Keratinocyte (primary cell): Measurements from ENCODE around the gene GRK1. TPM values are rescaled to one million over a fixed set of nuclear protein-coding genes. Genes with fewer than 3 reads are reported as not detected.

Source experiments
- DNase-seq: peaks from one replicate; pipeline ENCODE4 v3.0.0-alpha.2; 2011; ENCODE audit warnings: low read depth, missing footprints, low spot score
- FAIRE-seq: peaks from 2 replicates; lab custom pipeline; 2011; peaks lifted over from hg19 to GRCh38; lab: Jason Lieb, UNC
- H2AFZ ChIP-seq: 2 replicates; pipeline ENCODE4 v1.6.0; 2012; ENCODE audit warnings: low read length, control low read depth, inconsistent platforms; ENCODE audit not compliant: control insufficient read depth
- H3K27ac ChIP-seq: 2 replicates; pipeline ENCODE4 v1.5.1; 2011; ENCODE audit warnings: low read length; ENCODE audit not compliant: control insufficient read depth, insufficient read depth
- H3K27me3 ChIP-seq: 3 replicates; pipeline ENCODE4 v1.6.0; 2011; ENCODE audit warnings: low read length; ENCODE audit not compliant: control insufficient read depth, insufficient read depth; ENCODE audit errors: extremely low read depth
- H3K36me3 ChIP-seq, 2 experiments: 2 replicates in 1 of 2; 3 replicates in 1 of 2; pipeline ENCODE4 v1.5.1; 2011; ENCODE audit warnings: low read length in 2 of 2, mild to moderate bottlenecking in 1 of 2; ENCODE audit not compliant: control insufficient read depth in 2 of 2, insufficient read depth in 2 of 2; ENCODE audit errors: extremely low read depth in 1 of 2
- H3K4me1 ChIP-seq: 3 replicates; pipeline ENCODE4 v1.5.1; 2011; ENCODE audit warnings: low read length; ENCODE audit not compliant: control insufficient read depth, insufficient read depth; ENCODE audit errors: extremely low read depth
- H3K4me2 ChIP-seq: 3 replicates; pipeline ENCODE4 v1.6.0; 2011; ENCODE audit warnings: low read depth, low read length; ENCODE audit not compliant: control insufficient read depth, insufficient read depth; ENCODE audit errors: extremely low read depth
- H3K4me3 ChIP-seq, 3 experiments: fragments of 200-600 bp in 1 of 3; sonication (generic) in 1 of 3; 2 replicates in 2 of 3; 3 replicates in 1 of 3; pipeline ENCODE4 v1.5.1; 2011 to 2016; ENCODE audit warnings: low read length in 3 of 3, mild to moderate bottlenecking in 3 of 3, control low read depth in 2 of 3, inconsistent platforms in 1 of 3, low read depth in 1 of 3, mixed read lengths in 1 of 3, mixed run types in 1 of 3, moderate library complexity in 1 of 3; ENCODE audit not compliant: control insufficient read depth in 2 of 3, insufficient read depth in 2 of 3; ENCODE audit errors: extremely low read depth in 1 of 3
- H3K79me2 ChIP-seq: 2 replicates; pipeline ENCODE4 v1.6.0; 2012; ENCODE audit warnings: low read length; ENCODE audit not compliant: control insufficient read depth, insufficient read depth
- H3K9ac ChIP-seq: 3 replicates; pipeline ENCODE4 v1.6.0; 2011; ENCODE audit warnings: low read length; ENCODE audit not compliant: control insufficient read depth, insufficient read depth; ENCODE audit errors: extremely low read depth
- H3K9me1 ChIP-seq: 3 replicates; pipeline ENCODE4 v1.6.0; 2011; ENCODE audit warnings: low read length; ENCODE audit not compliant: control insufficient read depth, insufficient read depth; ENCODE audit errors: extremely low read depth
- H3K9me3 ChIP-seq: 2 replicates; pipeline ENCODE4 v1.5.1; 2012; ENCODE audit warnings: low read depth, low read length; ENCODE audit not compliant: control insufficient read depth
- H4K20me1 ChIP-seq: 3 replicates; pipeline ENCODE4 v1.6.0; 2011; ENCODE audit warnings: low read length; ENCODE audit not compliant: control insufficient read depth, insufficient read depth; ENCODE audit errors: extremely low read depth
- CTCF ChIP-seq, 3 experiments: IDR thresholded peaks in 1 of 3; conservative IDR thresholded peaks in 1 of 3; optimal IDR thresholded peaks in 1 of 3; 2 replicates in 2 of 3; 3 replicates in 1 of 3; pipeline versions ENCODE3 to v1.5.1; 2011; ENCODE audit warnings: low read length in 3 of 3, mild to moderate bottlenecking in 3 of 3, moderate library complexity in 2 of 3, control low read depth in 1 of 3, inconsistent platforms in 1 of 3; ENCODE audit not compliant: insufficient read depth in 2 of 3; ENCODE audit errors: extremely low read depth in 1 of 3
- EZH2 ChIP-seq: IDR thresholded peaks from one replicate; pipeline ENCODE4 v1.6.1; 2012; ENCODE audit warnings: inconsistent platforms, mild to moderate bottlenecking, low read length, moderate library complexity
- dilution Hi-C: fragments of 300-500 bp; cut with MboI; formaldehyde crosslinking; loops from one replicate; pipeline ENCODE4 v1.7.0; 2020; ENCODE audit warnings: low sequenced_read_pairs; ENCODE audit not compliant: extremely low pct_ligation_motif_present
- polyA plus RNA-seq, 5 experiments: library from polyadenylated mRNA; depleted of rRNA in 3 of 5; stranded (reverse) in 3 of 5; stranded (forward) in 1 of 5; unstranded in 1 of 5; fragments of >200 nt; gene quantifications; 1 replicate in 1 of 5; 2 replicates in 3 of 5; 3 replicates in 1 of 5; pipeline versions ENCODE4 v1.2.1 to v1.2.3, GENCODE V29; 2011 to 2012; ENCODE audit warnings: missing spikeins in 2 of 5, low read depth in 1 of 5, low replicate concordance in 1 of 5

The GRK1 gene
- polyA plus RNA-seq, 1 donor (not counting 4 experiments of a cell fraction or from before 2014, with no cell fraction given), result not detected

GRCh38 chr13:113642563-113642962 lies 24.5 kb upstream of the GRK1 start:
- Histone ChIP-seq H3K27me3 (no peaks in the 10 kb centered on the region), H3K4me1 (peaks cover 2% of the 10 kb centered on the region), H3K36me3 (peaks cover 14 to 27% of the 10 kb centered on the region in 2 experiments), H4K20me1 (no peaks in the 10 kb centered on the region), H2AFZ (no peak overlapping the region), H3K9ac (no peak overlapping the region), H3K27ac (no peak overlapping the region), H3K79me2 (no peaks in the 10 kb centered on the region), H3K4me3 (no peak overlapping the region), H3K9me3 (peaks cover 2% of the 10 kb centered on the region), H3K4me2 (no peak overlapping the region), H3K9me1 (no peaks in the 10 kb centered on the region)
- FAIRE-seq (no peak), DNase-seq (no peak)
- TF ChIP-seq EZH2 (no peak), CTCF (optimal IDR thresholded peaks at IDR 0.05 in 1 of 3, IDR thresholded peaks at IDR 0.05 in 1 of 3, conservative IDR thresholded peaks at IDR 0.05 in 1 of 3; ENCODE audit: extremely low read depth in 1 of 3, insufficient read depth in 2 of 3, low read length in 3 of 3) (no peak)
- dilution Hi-C loops, result no loop called here

DNA sequence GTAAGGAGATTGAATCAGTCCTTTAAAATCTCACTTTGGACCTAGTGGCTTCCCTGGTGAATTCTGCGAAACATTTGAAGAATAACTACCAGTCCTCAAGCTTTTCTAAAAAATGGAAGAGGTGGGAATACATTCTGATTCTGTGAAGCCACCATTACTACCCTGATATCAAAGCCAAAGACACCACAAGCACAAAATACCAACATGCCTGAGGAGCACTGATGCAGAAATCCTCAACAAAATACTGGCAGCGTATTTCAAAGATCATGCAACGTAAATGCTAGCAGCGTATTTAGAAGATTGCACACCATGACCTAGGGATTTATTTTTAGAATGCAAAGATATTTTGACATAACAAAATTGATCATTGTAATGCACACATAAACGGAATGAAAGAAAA lies 23.4 kb upstream of the GRK1 start:
- H4K20me1 ChIP-seq, result no peaks in the 10 kb centered on the region
- H3K9ac ChIP-seq, result no peak overlapping the region
- DNase-seq (no peak), FAIRE-seq (no peak)
- H3K36me3 ChIP-seq, result peaks cover 10 to 20% of the 10 kb centered on the region in 2 experiments
- H3K27me3 ChIP-seq, result no peaks in the 10 kb centered on the region
- H3K4me3 ChIP-seq, result no peak overlapping the region
- peaks cover 2% of the 10 kb centered on the region for H3K4me1 ChIP-seq
- no peak overlapping the region for H3K4me2 ChIP-seq
- H3K27ac ChIP-seq, result no peak overlapping the region
- H2AFZ ChIP-seq, result no peak overlapping the region
- dilution Hi-C loops, result no loop called here
- H3K9me1 ChIP-seq, result no peaks in the 10 kb centered on the region
- no peaks in the 10 kb centered on the region for H3K79me2 ChIP-seq
- TF ChIP-seq CTCF (optimal IDR thresholded peaks at IDR 0.05 in 1 of 3, IDR thresholded peaks at IDR 0.05 in 1 of 3, conservative IDR thresholded peaks at IDR 0.05 in 1 of 3; ENCODE audit: extremely low read depth in 1 of 3, insufficient read depth in 2 of 3, low read length in 3 of 3) (no peak), EZH2 (no peak)
- peaks cover 2% of the 10 kb centered on the region for H3K9me3 ChIP-seq
